NCI-H2029 treated with DMSO at 0.1 percent for 48 hours (cell line): ENCODE results near the gene TRAF2.

Experiments used
- DNase-seq: peaks from one replicate; lab custom pipeline; 2025; lab: John Stamatoyannopoulos, UW

The TRAF2 gene

GRCh38 chr9:136962163-136962562, 75.8 kb downstream of the TRAF2 start:
- no peak for DNase-seq

DNA sequence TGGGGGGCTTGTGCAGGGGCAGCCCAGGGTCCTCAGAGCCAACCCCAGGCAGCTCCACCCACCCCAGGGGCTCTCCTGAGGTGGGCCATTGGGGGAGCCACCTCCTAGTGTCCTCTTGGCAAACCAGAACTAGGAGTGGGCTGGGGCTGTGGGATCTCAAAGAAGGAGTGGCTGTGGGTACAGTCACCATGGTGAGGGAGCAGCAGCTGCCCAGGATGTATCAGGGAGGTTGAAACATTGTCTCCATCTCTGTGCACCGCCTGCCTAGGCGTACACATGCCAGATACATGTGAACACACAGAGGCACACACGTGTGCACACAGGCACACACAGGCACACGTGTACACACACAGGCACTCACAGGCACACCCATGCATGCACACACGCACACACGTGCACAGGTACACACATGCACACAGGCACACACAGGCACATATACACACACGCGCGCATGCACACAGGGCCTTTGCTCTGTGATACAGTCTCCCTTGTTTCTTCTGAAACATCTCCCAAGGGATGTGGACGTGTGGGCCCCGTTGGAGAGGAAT, 76.5 kb downstream of the TRAF2 start:
- DNase-seq: no peak

DNA sequence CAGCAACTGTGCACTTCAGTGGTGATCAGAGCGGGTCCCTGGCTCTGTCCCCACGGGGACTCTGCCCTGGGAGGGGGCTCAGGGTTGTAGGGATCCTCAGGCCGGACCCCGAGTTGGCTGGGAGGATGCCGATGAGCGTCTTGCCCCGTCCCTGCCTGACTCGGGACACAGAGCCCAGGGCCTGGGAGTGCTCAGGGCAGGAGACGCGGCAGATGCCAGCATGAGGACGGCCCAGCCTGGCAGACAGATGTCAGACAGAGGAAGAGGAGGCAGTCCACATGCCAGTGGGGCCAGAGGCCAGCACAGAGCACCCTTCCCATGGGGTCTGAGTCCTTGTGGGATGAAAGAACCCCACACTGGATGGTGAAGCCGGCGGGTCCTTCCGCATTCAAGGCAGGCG, 77.0 kb downstream of the TRAF2 start:
- no peak for DNase-seq

DNA sequence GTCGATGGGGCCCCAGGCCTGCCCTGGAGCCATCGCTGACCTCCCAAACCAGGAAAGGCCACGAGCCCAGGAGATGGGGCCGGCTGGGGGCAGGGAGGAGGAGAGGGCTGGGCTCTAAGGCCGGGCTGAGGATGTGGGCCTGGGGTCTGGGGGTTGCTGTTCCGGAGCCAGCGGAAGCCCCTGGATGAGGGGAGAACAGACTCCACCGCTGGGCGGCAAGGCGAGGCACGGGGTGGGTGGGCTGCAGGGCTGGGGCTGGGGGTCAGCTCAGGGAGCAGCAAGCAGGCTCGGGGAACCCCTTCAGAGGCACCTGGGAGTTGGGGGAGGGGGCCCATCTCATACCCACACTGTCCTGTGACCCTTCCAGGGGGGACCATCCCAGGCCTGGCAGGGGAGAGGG, 77.4 kb downstream of the TRAF2 start:
- no peak for DNase-seq

- no peak for DNase-seq
Measured at GRCh38 chr9:136964171-136964689, 77.9 kb downstream of the TRAF2 start.

- no peak for DNase-seq
Measured at GRCh38 chr9:136964833-136965422, 78.6 kb downstream of the TRAF2 start.

DNA sequence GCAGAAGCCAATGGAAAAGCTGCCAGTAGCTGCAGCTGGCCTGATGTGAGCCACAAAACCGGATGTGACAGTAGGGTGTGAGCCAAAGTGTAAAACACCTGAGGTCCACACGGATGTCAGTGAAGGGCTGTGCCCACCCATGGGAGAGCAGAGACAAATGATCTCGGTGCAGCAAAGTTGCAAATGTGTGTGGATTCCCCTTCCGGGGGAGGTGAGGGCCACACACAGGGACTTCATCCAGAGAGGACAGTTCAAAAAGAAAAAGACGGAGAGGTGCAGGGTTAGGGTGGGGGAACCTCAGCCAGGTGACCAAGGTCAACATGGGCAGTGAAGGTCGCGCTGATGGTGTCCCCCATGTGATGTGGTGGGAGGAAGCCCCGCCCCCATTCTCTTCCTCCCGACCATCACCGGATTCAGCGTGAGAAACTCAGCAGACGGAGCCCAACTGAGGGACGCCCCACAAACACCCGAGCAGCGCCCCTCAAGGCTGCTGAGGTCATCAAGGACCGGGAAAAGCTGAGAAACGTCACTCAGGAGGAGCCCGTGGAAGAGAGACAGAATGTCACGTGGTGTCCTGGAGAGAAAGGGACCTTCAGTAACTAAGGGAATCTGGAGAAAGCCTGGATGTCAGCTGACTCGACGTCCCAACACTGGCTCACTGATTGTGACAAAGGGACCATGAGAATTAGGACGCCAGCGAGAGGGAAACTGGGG, 79.6 kb downstream of the TRAF2 start:
- no peak for DNase-seq

DNA sequence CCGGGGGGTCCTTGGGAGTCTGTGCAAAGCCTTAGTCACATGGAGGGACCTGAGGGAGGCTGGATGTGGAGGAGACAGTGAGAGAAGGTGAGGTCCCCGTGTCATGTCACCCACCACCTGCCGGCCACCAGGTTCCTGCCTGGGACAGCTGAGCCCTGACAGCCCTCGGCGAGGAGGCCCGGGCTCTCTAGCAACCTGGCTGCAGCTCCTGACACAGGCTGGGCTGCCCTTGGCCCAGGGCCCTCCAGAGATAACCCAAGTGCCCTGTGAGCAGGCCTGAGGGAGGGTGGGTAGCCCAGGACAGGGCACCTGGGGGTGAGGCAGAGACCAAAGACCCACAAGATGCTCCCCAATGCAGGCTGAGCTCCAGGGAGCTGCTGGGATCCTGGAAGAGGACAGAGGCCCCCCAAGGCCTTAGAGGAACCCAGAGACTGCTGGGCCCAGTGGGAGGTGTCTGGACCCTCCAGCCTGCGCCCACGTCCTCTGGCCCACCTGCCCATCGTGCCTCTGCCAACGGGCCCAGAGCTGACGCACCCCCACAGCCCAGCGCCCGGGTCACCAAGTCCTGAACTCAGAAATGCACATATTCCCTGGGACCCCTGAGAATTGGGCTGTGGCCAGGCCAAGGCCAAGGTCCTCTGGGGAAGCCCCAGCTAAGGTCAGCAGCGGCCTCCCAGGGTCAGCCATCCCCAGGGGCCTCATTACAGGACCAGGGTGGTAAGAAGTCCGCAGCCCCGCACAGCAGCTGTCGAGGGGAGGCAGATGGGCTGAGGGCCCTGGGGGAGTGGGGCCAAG, 82.2 kb downstream of the TRAF2 start:
- no peak for DNase-seq

DNA sequence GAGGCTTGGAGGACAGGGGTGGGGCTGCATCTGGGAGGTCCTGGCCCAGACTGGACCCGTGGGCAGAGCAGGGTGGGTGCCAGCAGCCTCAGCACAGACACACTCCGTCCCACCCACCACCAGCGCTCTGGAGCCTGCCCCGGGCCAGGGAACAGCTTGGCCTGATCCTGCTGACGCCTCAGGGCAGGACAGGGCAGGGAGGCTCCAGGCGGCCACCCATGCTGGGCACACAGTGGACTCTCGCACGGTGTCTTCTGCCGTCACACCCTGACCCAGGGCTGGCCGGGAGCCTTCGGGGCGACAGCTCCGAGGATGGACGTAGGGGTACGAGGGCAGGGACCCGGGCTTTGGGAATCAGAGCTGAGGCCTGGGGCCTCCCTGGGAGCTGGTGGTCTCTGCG, 82.8 kb downstream of the TRAF2 start:
- DNase-seq: no peak

GRCh38 chr9:136969774-136970173, 83.5 kb downstream of the TRAF2 start:
- DNase-seq: no peak

GRCh38 chr9:136970361-136970760, 84.0 kb downstream of the TRAF2 start:
- no peak for DNase-seq

DNA sequence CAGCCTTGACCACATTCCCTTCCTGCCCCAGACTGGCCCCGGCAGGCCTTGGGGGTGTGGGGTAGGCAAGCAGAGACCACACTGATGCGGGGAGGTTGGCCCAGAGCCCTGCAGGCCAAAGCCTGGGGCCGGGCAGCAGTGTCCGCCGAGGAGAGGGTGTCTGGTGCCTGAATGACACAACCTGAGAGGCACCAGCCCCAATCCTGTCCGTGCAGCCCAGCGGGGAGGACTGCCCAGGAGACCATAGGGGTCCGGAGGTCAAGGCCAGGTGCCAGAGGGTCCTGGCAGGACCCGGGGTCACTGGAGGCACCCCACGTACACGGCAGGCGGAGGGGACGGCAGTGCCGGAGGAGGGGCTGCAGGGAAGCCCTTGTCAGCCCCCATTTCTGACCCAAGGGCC, 85.4 kb downstream of the TRAF2 start:
- DNase-seq: no peak

DNA sequence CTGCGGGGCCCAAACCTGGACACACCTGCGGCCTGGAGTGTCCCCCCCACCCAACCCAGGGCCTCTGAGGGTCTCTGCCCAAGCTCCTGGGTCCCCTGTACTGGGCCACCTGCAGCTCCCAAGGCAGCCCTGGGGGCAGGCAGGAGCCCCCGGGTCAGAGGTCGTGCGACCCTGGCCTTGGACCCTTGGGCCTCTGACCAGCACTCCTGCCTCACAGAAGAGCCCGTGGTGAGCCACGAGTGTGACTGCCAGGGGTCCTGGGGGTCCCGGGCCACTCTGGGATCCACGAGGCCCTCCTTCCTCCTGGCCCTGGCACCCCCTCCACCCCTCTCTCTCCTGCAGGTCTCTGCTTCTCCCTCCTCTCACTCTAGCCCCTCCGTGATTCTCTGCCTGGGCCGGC, 86.0 kb downstream of the TRAF2 start:
- DNase-seq: no peak

DNA sequence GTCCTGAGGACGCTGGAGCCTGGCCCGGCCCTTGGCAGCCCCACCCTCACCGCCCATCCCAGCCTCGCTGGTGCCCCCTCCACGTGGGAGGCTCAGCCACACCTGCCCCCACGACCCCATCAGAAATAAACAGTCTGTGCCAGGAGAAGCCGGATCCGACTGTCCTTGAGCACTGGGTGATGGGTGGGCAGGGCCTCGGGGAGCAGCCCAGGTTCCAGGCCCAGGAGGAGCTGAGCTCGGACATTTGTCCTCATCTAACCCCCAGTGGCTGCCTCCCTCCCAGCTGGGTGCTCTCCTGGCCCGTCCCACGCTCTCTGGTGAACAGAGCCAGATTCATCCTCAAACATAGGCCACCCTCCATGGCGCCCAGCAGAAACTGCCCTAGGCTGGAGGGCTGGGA, 86.4 kb downstream of the TRAF2 start:
- DNase-seq: no peak

- no peak for DNase-seq
Measured at GRCh38 chr9:136973618-136974617, 87.6 kb downstream of the TRAF2 start.

GRCh38 chr9:136974817-136975535, 88.7 kb downstream of the TRAF2 start:
- no peak for DNase-seq

GRCh38 chr9:136975644-136976043, 89.3 kb downstream of the TRAF2 start:
- no peak for DNase-seq
